ENCODE data around the gene KCNK10. TPM values are rescaled to one million over a fixed set of nuclear protein-coding genes. Genes with fewer than 3 reads are reported as not detected.

KCNK10 gene
- 0.63 and 0.94 TPM in 2 replicates for total RNA-seq (2021; fragmentation: NEBNext Ultra II Directional; extraction: Animal tissue kit (Norgen Biotek cat#: 25700))
- polyA plus RNA-seq (2011; rRNA removed): 0.45 and 0.52 TPM in 2 replicates
- 0.80 TPM for polyA plus RNA-seq (2011; cell fraction: cytosol; rRNA removed)
- polyA plus RNA-seq (2011; cell fraction: nucleus; rRNA removed): 1.7 TPM
- 0.73 to 1.0 TPM (median 0.83 TPM) in 4 replicates for polyA plus RNA-seq (2012, experiment 1 of 2)
- 0.17 TPM for polyA plus RNA-seq (2012, experiment 2 of 2)
- 0.59 TPM for polyA plus RNA-seq (2013, experiment 1 of 2)
- 0.94 TPM for polyA plus RNA-seq (2013, experiment 2 of 2)
- 1.4 and 3.0 TPM in 2 replicates for polyA minus RNA-seq (2011; rRNA and poly(A)+ RNA removed)
- 1.5 TPM for polyA minus RNA-seq (2011; cell fraction: cytosol; rRNA and poly(A)+ RNA removed)
- 1.5 TPM for polyA minus RNA-seq (2011; cell fraction: nucleus; rRNA and poly(A)+ RNA removed)
- long read RNA-seq, experiment 1: 0 reads
- long read RNA-seq, experiment 2: 0 reads

- no peak within 1 kb of the TSS for H3K56ac ChIP-seq (replicated peaks; ENCODE audit: insufficient read length, low read depth, low read length)
- DNase-seq (ENCODE audit: low read depth in 1 of 2, low spot score in 2 of 2): peak in 1 of 2 experiments; percentile 54
- no peak within 1 kb of the TSS; a peak in 3 of 7 replicates for H3K9ac ChIP-seq (replicated peaks in 1 of 4; ENCODE audit: extremely low read depth in 1 of 4, low read depth in 3 of 4, low read length in 3 of 4)
- CTCF ChIA-PET (ENCODE audit: partially characterized antibody): interaction anchor here (0.7 to 1.6 kb wide), 2 partner anchors 9 to 88 kb away, joined by 3 to 4 read pairs; no protein-coding TSS in a partner anchor
- H3K79me1 ChIP-seq (ENCODE audit: low read depth, low read length): no peaks in the 10 kb centered on the region
- no peak within 1 kb of the TSS; the same call in 1 of the 2 replicates for H2BK5ac ChIP-seq (ENCODE audit: low read depth, low read length)
- H3K27me3 ChIP-seq (replicated peaks in 1 of 4; ENCODE audit: control insufficient read depth in 3 of 4, extremely low read depth in 1 of 4, insufficient read depth in 3 of 4, low read length in 3 of 4): peaks cover 39 to 70% (median 65%) of the 10 kb centered on the region in 4 experiments
- H2BK120ac ChIP-seq (replicated peaks; ENCODE audit: low read depth, low read length): no peak within 1 kb of the TSS
- H3K4me3 ChIP-seq (ENCODE audit: extremely low read depth in 1 of 4, insufficient read depth in 2 of 4, low read depth in 3 of 4, low read length in 4 of 4): peak within 1 kb of the TSS; percentile 53 to 87 (median 62)
- peak within 1 kb of the TSS; percentile 26; the same call in 1 of the 2 replicates for H3K18ac ChIP-seq (ENCODE audit: extremely low read depth, low read length)
- no peak within 1 kb of the TSS for H2BK20ac ChIP-seq (ENCODE audit: low read length)
- H3K27ac ChIP-seq (ENCODE audit: low read depth, low read length): no peak within 1 kb of the TSS
- no peak within 1 kb of the TSS for H3K23ac ChIP-seq (ENCODE audit: insufficient read length)
- no peak within 1 kb of the TSS for H4K91ac ChIP-seq (replicated peaks; ENCODE audit: insufficient read length, low read length)
- no peak for FAIRE-seq
- no peak within 1 kb of the TSS for H4K5ac ChIP-seq (ENCODE audit: insufficient read length, low read depth, low read length)
- H3K14ac ChIP-seq (ENCODE audit: insufficient read length): no peak within 1 kb of the TSS
- peak within 1 kb of the TSS; percentile 60 for H4K8ac ChIP-seq (ENCODE audit: extremely low read depth, insufficient read depth, low read length)
- H2BK15ac ChIP-seq (ENCODE audit: low read length): 0 out of 2 replicates have a peak within 1 kb of the TSS, but pooled peaks have one; percentile 72
- TF ChIP-seq EZH2 (IDR thresholded peaks at IDR 0.05; ENCODE audit: low read depth, low read length, severe bottlenecking): peak; percentile 58
- peak; percentile 28 for TF ChIP-seq RNF2 (IDR thresholded peaks at IDR 0.05; ENCODE audit: borderline replicate concordance, low read depth, low read length, missing control alignments, poor library complexity, severe bottlenecking)
- TF ChIP-seq HDAC2 (IDR thresholded peaks at IDR 0.05; ENCODE audit: borderline replicate concordance in 1 of 2, low read depth in 2 of 2, low read length in 2 of 2): no peak
- TF ChIP-seq MAX (IDR thresholded peaks at IDR 0.05): 0 out of 2 replicates have a peak, but pooled peaks have one; percentile 27
- no peak for TF ChIP-seq ASH2L (IDR thresholded peaks at IDR 0.05; ENCODE audit: low read length)
- peak; percentile 38; the same call in 1 of the 2 replicates for TF ChIP-seq SUZ12 (IDR thresholded peaks at IDR 0.05; ENCODE audit: low read length)
- peak; percentile 75 for TF ChIP-seq KDM4A (IDR thresholded peaks at IDR 0.05; ENCODE audit: low read depth, low read length, severe bottlenecking)
- TF ChIP-seq TAF1 (IDR thresholded peaks at IDR 0.05; ENCODE audit: low read depth, low read length): 0 out of 2 replicates have a peak, but pooled peaks have one; percentile 8
- no peaks in the 10 kb centered on the region for H3K36me3 ChIP-seq (ENCODE audit: control insufficient read depth in 2 of 4, insufficient read depth in 4 of 4, low read length in 3 of 4)
- WGBS, 2 experiments (ENCODE audit: extremely low coverage in 1 of 2, insufficient coverage in 1 of 2, insufficient read length in 1 of 2, insufficient replicate concordance in 2 of 2, low coverage in 1 of 2, low lambda C conversion rate in 2 of 2, missing lambda C conversion rate in 1 of 2): 1% methylated on average over 26 of the region's 52 CpGs; no CpG with 5 or more reads in 1 of the 2 experiments
- no peaks in the 10 kb centered on the region for H3K79me2 ChIP-seq (ENCODE audit: control insufficient read depth in 1 of 2, insufficient read depth in 2 of 2, low read length in 2 of 2)
- H2BK12ac ChIP-seq (ENCODE audit: low read depth, low read length): peak within 1 kb of the TSS; percentile 63; the same call in 1 of the 2 replicates
- peaks cover 27% of the 10 kb centered on the region for H3K23me2 ChIP-seq (ENCODE audit: low read depth, low read length)
- POLR2A ChIA-PET (ENCODE audit: partially characterized antibody): interaction anchor here (0.6 kb wide), 1 partner anchor 56 kb away, joined by 3 read pairs; no protein-coding TSS in a partner anchor
- H3K9me3 ChIP-seq (ENCODE audit: insufficient read depth in 2 of 2, low read depth in 1 of 2, low read length in 1 of 2): no peaks in the 10 kb centered on the region
- no peaks in the 10 kb centered on the region for H4K20me1 ChIP-seq (replicated peaks in 1 of 2; ENCODE audit: control insufficient read depth in 1 of 2, insufficient read depth in 2 of 2, low read length in 2 of 2)
- H2AFZ ChIP-seq (ENCODE audit: low read length): peak within 1 kb of the TSS; percentile 79; the same call in 1 of the 2 replicates
- peak within 1 kb of the TSS; percentile 88 to 96 for H3K4me2 ChIP-seq (ENCODE audit: insufficient read depth in 1 of 2, low read depth in 2 of 2, low read length in 2 of 2)
- peaks cover 3 to 12% (median 8%) of the 10 kb centered on the region in 4 experiments for H3K4me1 ChIP-seq (replicated peaks in 1 of 4; ENCODE audit: control insufficient read depth in 3 of 4, insufficient read depth in 4 of 4, low read length in 3 of 4)
- H3K4ac ChIP-seq (replicated peaks; ENCODE audit: insufficient read length, low read depth, low read length): no peak within 1 kb of the TSS
- no peak within 1 kb of the TSS for H2AK5ac ChIP-seq (ENCODE audit: low read depth, low read length)
Observed at GRCh38 chr14:88323086-88323522, at the start of gene KCNK10. Gene KCNK10, minus strand, starts transcription at chr14:88323269. Its CDS starts 471 bp downstream, at chr14:88322798.

Data from H1 (cell line).